ENCODE data around the gene ALDH3B2.

ALDH3B2 gene

DNA sequence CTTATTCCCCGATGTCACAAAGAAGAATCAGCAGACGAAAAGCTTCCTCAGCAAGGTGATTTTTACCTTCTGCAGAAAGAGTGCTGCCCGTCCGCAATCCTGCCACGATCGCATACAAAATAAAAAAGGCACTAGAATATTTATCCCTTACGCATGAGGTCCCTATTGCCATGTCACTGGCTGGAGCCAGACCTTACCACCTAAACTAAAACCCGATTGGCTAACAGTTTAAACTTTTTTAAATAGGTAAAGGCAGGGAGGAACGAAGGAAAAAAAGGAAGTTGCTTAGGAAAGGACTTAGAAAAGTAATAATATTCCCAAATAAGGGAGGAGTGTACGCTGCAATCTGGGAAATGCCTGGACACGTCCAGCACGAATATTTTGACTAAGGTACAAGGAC, 21.2 kb upstream of the ALDH3B2 start:
- Histone ChIP-seq H3K4me2 (ENCODE audit: low read depth, low read length, poor library complexity, severe bottlenecking) (no peak overlapping the region), H3K36me3 (ENCODE audit: insufficient read depth, low read length) (no peaks in the 10 kb centered on the region), H3K79me2 (ENCODE audit: insufficient read depth, low read length) (no peaks in the 10 kb centered on the region), H3K9me2 (replicated peaks; ENCODE audit: low read depth, low read length) (no peaks in the 10 kb centered on the region), H4K20me1 (ENCODE audit: insufficient read depth, low read length, poor library complexity, severe bottlenecking) (no peaks in the 10 kb centered on the region), H3F3A (ENCODE audit: low read depth) (no peaks in the 10 kb centered on the region), H3K27me3 (ENCODE audit: insufficient read depth, low read length, poor library complexity, severe bottlenecking) (no peaks in the 10 kb centered on the region), H3K4me3 (ENCODE audit: low read length, poor library complexity, severe bottlenecking) (no peak overlapping the region), H3K9ac (ENCODE audit: low read depth, low read length, poor library complexity, severe bottlenecking) (no peak overlapping the region), H3K4me1 (ENCODE audit: insufficient read depth, low read length, poor library complexity, severe bottlenecking) (no peaks in the 10 kb centered on the region), H3K9me3 (ENCODE audit: insufficient read depth, low read depth, low read length) (no peaks in the 10 kb centered on the region), H2AFZ (ENCODE audit: low read length) (no peak overlapping the region)
- TF ChIP-seq EZH2phosphoT487 (IDR thresholded peaks at IDR 0.05; ENCODE audit: borderline replicate concordance): no peak
- TF ChIP-seq, protein P1, sequence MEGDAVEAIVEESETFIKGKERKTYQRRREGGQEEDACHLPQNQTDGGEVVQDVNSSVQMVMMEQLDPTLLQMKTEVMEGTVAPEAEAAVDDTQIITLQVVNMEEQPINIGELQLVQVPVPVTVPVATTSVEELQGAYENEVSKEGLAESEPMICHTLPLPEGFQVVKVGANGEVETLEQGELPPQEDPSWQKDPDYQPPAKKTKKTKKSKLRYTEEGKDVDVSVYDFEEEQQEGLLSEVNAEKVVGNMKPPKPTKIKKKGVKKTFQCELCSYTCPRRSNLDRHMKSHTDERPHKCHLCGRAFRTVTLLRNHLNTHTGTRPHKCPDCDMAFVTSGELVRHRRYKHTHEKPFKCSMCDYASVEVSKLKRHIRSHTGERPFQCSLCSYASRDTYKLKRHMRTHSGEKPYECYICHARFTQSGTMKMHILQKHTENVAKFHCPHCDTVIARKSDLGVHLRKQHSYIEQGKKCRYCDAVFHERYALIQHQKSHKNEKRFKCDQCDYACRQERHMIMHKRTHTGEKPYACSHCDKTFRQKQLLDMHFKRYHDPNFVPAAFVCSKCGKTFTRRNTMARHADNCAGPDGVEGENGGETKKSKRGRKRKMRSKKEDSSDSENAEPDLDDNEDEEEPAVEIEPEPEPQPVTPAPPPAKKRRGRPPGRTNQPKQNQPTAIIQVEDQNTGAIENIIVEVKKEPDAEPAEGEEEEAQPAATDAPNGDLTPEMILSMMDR (conservative IDR thresholded peaks at IDR 0.05; ENCODE audit: low read length): no peak

DNA sequence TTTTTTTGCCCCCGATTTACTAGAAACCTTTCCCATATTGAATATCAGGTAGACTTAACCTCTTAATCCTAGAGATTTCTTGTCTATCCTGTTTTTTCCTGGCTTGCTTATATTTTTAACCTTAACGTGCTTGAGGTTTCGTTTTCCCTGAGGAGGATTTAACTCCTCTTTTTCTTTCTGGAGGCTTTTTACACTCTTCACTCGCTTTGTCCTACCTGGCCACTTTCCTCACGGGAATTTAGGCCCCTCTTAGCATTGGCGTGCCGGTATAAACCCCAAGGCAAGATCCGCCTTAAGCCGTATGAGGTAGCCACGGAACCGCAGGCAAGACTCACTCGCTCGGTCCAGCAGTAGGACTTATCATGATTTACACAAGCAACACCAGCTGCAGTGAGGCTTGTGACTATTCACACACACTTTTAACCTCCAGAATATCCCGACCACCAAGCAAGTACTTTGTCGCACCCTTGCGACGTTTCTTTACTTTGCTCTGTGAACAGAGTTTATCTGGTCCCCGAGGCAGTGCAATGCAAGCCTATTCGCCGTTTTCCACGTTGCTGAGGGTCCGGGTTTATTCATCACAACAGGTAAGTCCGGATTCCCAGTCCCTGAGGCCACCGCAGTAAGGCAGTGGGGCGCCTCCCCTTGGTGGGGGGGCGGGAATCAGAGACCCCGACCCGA, 20.6 kb upstream of the ALDH3B2 start:
- Histone ChIP-seq H3F3A (ENCODE audit: low read depth) (no peaks in the 10 kb centered on the region), H3K9me3 (ENCODE audit: insufficient read depth, low read depth, low read length) (no peaks in the 10 kb centered on the region), H3K4me2 (ENCODE audit: low read depth, low read length, poor library complexity, severe bottlenecking) (no peak overlapping the region), H3K9ac (ENCODE audit: low read depth, low read length, poor library complexity, severe bottlenecking) (no peak overlapping the region), H3K27me3 (ENCODE audit: insufficient read depth, low read length, poor library complexity, severe bottlenecking) (no peaks in the 10 kb centered on the region), H2AFZ (ENCODE audit: low read length) (no peak overlapping the region), H3K79me2 (ENCODE audit: insufficient read depth, low read length) (no peaks in the 10 kb centered on the region), H3K4me1 (ENCODE audit: insufficient read depth, low read length, poor library complexity, severe bottlenecking) (no peaks in the 10 kb centered on the region), H4K20me1 (ENCODE audit: insufficient read depth, low read length, poor library complexity, severe bottlenecking) (no peaks in the 10 kb centered on the region), H3K4me3 (ENCODE audit: low read length, poor library complexity, severe bottlenecking) (no peak overlapping the region), H3K9me2 (replicated peaks; ENCODE audit: low read depth, low read length) (no peaks in the 10 kb centered on the region), H3K36me3 (ENCODE audit: insufficient read depth, low read length) (no peaks in the 10 kb centered on the region)
- TF ChIP-seq, protein P1 (conservative IDR thresholded peaks at IDR 0.05; ENCODE audit: low read length): no peak

DNA sequence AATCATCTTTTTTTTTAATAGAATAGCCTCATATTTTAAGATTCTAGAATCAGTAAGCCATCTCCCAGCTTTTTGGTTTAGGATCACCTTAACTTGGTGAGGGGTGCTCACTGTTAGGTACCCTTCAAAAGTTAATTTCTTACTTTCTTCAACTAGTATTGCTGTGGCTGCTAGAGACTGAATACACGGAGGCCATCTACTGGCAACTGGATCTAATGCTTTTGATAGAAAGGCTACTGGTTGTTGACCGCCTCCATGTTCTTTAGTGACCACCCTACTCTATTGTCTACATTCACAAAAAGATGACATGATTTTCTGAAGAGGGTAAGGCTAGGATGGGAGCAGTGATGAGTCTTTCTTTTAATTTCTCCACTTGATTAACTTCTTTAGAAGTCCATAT, 16.7 kb upstream of the ALDH3B2 start:
- no peaks in the 10 kb centered on the region for H3K9me3 ChIP-seq (ENCODE audit: insufficient read depth, low read depth, low read length)
- H3K4me2 ChIP-seq (ENCODE audit: low read depth, low read length, poor library complexity, severe bottlenecking): no peak overlapping the region

More for the DNA sequence above, 16.7 kb upstream of the ALDH3B2 start:
- Histone ChIP-seq H3K9me2 (replicated peaks; ENCODE audit: low read depth, low read length) (no peaks in the 10 kb centered on the region), H3K9ac (ENCODE audit: low read depth, low read length, poor library complexity, severe bottlenecking) (no peak overlapping the region), H3K27me3 (ENCODE audit: insufficient read depth, low read length, poor library complexity, severe bottlenecking) (no peaks in the 10 kb centered on the region), H3K79me2 (ENCODE audit: insufficient read depth, low read length) (no peaks in the 10 kb centered on the region), H3K4me3 (ENCODE audit: low read length, poor library complexity, severe bottlenecking) (no peak overlapping the region), H3K4me1 (ENCODE audit: insufficient read depth, low read length, poor library complexity, severe bottlenecking) (no peaks in the 10 kb centered on the region), H3K36me3 (ENCODE audit: insufficient read depth, low read length) (no peaks in the 10 kb centered on the region), H4K20me1 (ENCODE audit: insufficient read depth, low read length, poor library complexity, severe bottlenecking) (no peaks in the 10 kb centered on the region), H2AFZ (ENCODE audit: low read length) (no peak overlapping the region), H3F3A (ENCODE audit: low read depth) (no peaks in the 10 kb centered on the region)
- TF ChIP-seq, protein P1 (conservative IDR thresholded peaks at IDR 0.05; ENCODE audit: low read length): peak; percentile 63
- TF ChIP-seq EZH2phosphoT487 (IDR thresholded peaks at IDR 0.05; ENCODE audit: borderline replicate concordance): no peak
